DMS53 treated with DMSO at 0.1 percent for 48 hours (cell line): ENCODE data around the gene MTG1.
"Not testable (repeated sequence)": the region's sequence is repeated elsewhere in the genome, so short reads cannot be mapped to it uniquely, and the experiment has no call there.

ENCODE experiments used
- DNase-seq: peaks from one replicate; lab custom pipeline; 2025; ENCODE audit not compliant: unreplicated experiment; lab: John Stamatoyannopoulos, UW

MTG1 gene

DNA sequence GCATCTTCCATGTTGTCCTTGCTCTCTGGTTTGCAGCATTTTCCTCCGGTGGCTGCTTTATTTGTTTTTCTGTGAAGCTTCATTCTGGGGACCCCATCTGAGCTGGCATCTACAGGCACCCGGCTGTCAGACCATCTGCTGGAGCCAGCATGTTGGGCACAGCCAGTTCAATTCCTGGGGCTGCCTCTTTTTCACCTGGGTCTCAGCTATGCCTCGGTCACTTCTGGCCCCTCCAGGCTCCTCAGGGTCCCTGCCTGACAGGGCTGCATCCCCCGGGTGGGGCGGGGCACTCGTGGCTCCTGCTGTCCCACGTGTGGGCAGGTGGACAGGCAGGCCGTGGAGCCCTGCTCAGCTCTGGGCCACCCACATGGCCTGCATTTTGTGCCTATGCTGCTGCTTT lies 67.9 kb downstream of the MTG1 start:
- no peak for DNase-seq

DNA sequence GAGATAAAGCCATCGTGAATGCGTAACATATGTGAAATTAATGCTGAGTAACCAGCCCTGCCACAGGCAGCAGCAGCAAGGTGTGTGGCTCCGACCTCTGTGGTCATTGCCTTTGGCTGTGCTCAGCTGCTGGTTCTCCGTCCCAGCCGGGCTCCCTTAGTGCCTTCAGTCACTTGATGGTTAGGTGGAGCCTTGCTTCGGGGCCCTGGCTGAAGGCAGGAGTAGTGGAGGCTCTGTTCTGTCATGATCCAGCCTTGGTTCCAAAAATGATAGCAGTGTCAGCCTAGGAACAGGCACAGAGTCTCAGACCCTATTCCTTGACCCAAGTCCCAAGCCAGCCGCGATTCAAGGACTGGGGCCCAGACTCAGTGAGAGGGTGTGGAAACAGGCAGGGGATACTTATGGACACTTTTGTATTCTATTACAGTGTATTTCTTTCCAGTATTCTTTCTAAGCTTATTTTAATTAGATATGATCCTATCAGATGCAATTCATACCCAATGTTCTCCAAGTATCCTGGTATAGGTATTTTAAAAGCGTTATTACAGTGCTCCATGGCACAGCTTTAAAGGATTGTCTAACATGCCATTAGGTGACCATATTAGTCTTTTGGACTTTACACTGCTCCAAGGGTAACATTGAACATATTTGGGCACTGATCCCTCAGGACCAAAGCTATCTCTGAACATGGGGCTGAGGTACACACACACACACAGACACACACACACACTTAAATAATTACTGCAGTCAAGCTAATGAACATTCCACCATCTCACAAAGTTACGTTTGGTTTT lies 68.8 kb downstream of the MTG1 start:
- DNase-seq = no peak

DNA sequence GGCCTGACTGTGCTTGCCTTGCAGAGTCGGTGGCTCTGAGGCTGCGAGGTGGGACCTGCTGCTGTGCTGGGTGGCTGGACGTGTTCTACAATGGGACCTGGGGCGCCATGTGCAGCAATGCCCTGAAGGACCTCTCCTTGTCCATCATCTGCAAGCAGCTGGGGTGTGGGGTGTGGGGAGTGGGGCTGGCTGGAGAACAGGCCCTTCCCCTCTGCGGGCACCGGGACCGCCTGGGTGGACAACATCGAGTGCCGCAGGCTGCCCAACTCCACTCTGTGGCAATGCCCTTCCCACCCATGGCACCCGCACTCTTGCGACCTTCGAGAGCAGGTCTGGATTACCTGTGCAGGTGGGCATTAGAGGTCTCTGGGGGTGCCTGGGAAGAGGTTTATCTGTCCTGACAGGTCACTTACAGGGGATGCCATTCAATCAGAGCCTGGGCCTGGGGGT lies 70.7 kb downstream of the MTG1 start:
- DNase-seq = no peak

DNA sequence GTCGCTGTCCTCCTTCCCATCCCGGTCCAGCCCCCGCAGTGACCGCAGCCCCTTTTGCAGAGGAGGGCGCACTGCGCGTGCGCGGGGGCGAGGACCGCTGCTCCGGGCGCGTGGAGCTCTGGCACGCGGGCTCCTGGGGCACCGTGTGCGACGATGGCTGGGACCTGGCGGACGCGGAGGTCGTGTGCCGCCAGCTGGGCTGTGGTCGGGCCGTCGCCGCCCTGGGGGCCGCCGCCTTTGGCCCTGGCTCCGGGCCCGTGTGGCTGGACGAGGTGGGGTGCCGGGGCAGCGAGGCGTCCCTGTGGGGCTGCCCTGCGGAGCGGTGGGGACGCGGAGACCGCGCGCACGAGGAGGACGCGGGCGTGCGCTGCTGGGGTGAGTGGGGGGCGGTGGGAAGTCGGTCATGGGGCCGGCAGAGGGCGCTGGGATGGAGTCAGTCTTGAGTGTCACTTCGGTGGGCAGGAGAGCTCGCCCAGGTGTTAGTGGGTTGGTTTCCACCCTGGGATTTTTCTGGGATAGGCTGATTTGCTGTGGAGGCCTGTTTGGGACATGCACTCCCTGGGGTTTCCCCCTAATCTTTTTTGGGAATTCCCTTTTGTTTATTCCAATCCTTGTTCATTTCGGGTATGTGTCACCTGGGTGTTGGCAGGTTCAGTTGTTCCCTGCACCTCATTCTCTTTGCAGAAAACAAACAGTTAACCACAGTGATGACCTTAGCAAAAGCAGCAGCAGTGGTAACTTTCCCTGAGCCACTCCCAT lies 71.4 kb downstream of the MTG1 start:
- DNase-seq = no peak

DNA sequence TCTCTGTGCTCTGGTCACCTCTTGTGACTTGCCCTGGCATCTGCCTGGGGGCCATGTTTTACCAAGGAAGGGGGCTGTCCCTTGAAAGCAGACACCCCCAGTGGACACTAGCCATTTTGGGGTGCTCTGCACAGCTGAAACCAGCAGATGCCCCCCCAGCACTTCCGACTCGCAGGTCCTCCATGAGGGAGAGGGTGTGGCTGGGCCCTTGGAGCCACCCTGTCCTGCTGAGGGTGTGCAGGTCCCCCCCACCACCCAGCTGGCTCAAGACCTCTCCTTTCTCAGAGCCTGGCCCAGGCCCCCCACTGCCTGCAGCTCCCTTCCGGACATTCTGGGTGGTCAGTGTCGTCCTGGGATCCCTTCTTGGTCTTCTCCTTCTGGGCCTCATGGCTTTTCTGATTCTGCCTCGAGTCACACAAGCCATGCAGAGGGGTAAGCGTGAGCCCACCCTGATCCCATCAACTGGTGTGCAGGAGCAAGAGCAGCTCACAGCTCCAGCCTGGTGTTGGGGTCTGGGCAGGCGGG lies 72.1 kb downstream of the MTG1 start:
- DNase-seq = no peak

DNA sequence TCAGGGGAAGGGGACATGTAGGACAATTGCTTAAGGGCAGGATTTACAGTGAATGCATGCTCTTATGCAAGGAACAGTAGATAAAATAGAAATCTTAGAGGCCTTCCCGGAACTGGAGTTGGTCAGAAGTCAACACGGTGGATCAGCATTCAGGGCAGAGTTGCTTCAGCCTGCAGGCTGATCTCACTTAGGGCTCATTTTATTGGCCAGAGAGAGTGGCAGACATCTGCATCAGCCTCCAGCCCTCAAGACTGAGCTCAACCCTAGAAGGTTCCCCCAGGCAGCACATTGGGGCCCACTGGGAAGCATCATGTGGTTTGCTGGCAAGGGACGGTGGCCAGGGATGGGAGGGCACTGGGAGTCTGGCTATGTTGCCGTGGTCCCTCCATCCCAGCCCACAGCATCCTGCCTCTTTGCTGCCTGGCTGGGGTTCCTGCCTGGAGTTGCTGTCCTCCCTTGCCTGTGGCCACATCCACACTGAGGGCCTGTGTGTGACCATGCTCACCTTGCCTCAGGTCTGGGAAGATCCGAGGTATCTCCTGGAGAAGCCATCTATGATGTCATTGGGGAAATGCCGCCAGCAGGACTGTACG lies 72.8 kb downstream of the MTG1 start:
- DNase-seq = no peak

DNA sequence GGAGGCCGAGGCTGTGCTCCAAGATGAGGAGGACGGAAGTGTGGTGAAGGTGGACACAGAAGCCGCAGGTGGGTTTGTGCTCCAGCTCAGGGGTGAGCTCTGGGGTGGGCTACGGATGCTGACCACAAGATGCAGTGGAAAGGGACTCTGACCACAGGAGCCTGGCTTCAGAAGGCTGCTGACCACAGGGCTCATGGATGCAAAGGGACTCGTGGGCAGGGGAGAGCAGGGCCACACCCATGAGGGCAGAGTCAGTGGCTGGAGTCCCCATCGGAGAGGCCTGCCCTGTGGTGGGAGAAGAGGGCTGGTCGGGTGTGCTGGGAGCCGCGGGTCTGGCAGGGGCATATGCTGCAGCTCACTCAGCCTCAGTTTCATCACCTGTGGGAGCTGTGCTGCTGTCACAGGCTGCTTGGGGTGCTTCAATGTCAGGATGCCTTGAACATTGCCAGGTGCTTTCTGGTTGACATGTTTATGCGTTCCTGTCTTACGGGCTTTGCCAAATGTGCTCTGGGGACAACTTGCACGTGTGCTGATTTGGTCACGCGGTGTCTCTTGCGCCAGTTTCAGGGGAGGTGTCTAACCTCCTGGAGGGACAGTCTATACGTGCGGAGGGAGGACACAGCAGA lies 73.4 kb downstream of the MTG1 start:
- DNase-seq = no peak

DNA sequence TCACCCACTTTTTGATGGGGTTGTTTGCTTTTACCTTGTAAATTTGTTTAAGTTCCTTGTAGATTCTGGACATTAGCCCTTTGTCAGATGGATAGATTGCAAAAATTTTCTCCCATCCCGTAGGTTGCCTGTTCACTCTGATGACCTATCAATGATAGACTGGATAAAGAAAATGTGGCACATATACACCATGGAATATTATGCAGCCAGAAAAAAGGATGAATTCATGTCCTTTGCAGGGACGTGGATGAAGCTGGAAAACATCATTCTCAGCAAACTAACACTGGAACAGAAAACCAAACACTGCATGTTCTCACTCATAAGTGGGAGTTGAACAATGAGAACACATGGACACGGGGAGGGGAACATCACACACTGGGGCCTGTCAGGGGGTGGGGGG lies 75.2 kb downstream of the MTG1 start:
- not testable (repeated sequence) for DNase-seq

DNA sequence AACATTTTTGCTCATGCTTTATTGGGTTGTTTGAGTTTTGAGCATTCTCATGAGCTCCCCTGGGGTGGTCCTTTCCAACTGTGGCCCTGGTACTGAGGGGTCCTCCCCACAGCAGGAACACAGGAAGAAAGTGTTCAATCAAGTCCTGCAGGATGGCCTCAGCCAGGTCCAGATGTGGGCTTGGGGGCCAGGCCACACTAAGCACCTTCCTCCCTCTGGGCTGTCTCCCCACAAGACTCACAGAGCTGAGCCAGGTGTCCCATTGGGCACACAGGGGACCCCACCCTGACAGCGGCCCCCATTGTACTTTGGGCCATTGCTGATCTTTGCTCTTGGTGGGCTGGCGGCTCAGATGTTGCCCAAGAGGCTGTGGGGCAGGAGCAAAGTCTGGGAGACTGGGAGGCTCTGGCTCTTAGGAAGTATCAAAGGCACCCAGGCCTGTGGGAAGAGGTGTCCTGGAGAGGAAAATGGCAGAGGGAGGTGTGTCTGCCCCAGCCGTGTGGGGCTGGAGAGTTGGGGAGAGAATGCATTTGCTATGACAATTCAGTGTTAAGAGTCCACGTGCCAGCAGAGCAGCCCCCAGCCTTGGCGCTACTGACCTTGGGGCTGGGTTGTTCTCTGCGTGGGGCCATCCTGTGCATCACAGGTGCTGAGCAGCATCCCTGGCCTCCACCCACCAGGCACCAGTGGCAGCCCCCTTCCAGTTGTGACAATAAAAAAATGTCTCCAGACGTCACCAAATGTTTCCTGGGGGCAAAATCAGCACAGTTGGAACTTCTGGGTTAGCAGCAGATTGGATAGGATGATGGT lies 77.5 kb downstream of the MTG1 start:
- DNase-seq = no peak
